Fibroblast of skin of left biceps (primary cell): ENCODE data around the gene OR10J5.
"Not testable (repeated sequence)": the region's sequence is repeated elsewhere in the genome, so short reads cannot be mapped to it uniquely, and the experiment has no call there.

Experiments
- DNase-seq, 2 experiments: peaks; one replicate each; pipeline ENCODE4 v3.0.0-alpha.2; 2013; ENCODE audit warnings: low read depth in 2 of 2

Gene OR10J5, protein sequence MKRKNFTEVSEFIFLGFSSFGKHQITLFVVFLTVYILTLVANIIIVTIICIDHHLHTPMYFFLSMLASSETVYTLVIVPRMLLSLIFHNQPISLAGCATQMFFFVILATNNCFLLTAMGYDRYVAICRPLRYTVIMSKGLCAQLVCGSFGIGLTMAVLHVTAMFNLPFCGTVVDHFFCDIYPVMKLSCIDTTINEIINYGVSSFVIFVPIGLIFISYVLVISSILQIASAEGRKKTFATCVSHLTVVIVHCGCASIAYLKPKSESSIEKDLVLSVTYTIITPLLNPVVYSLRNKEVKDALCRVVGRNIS

DNA sequence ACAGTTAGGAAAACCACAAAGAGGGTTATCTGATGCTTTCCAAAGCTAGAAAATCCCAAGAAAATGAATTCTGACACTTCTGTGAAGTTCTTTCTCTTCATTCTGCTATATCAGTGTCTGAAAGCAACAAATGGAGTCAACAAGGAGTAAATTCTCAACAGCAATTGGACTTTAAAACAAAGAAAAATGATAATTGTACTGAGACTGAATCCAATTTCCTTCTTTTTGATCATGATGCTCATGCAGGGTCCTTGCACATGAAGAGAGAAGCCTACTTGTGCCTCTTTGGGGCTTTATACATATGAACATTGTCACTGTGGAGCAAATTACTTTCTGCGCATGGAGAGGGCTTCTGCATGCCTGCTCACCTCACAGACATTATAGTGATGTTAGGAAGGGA lies at the start of gene OR10J5:
Gene OR10J5, minus strand, starts transcription at position 101 of the 400 bp plus-strand sequence. Its CDS starts 0 bp downstream, at position 101.
- DNase-seq, result no peak

DNA sequence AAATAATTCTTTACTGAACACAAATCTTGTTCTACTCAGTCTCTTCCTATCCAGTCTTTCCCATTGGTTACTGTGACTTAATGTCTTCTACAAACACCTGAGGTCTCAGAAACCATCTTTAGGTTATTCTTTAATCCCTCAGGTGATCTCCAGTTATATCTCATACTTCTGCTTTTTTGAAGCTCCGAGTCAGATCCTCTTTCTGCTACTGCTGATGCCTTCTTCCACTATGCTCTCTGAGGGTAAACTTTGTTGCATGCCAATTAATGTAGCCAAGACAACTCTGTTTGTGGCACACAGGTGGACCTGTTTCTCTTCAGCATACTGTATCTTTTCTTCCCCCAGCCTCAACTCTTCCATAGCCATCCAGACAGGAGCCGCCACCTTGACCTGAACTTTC lies 48.7 kb upstream of the OR10J5 start:
- DNase-seq, result no peak

DNA sequence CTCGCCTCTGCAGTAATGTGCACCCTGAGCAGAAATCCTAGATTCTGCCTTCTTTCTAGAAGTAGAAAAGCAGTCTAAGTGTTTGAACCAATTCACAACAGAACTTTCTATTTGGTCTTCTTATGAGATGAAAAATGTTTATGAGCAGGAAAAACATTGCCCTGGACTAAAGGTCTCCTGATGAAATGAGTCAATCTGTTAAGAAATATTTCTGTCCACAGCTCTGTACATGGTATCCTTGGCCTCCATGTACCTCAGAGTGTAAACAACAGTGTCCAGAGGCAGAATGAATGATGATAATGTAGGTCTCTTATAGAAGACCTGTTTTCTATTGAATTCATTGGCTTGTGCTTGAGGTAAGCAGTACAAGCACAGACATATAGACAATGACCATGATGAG lies 45.6 kb upstream of the OR10J5 start:
- no peak for DNase-seq

DNA sequence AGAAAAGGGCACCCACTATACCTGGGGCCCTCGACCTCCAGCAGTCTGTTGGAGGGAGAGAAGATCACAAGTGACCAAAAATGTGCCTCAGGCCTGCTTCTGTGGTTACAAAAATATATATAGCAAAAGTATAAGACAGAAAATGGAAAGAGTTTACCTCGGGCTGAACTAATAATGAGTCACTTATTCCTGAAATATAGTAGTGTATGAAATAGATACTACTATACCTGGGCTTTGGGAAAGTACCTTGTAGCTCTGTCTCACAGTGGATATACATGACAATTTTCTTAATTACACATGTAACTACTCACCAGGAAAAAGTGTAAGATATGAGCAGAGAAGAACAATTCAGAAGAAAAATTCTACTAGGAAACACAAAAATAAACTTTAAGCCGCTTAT lies 44.5 kb upstream of the OR10J5 start:
- no peak for DNase-seq

DNA sequence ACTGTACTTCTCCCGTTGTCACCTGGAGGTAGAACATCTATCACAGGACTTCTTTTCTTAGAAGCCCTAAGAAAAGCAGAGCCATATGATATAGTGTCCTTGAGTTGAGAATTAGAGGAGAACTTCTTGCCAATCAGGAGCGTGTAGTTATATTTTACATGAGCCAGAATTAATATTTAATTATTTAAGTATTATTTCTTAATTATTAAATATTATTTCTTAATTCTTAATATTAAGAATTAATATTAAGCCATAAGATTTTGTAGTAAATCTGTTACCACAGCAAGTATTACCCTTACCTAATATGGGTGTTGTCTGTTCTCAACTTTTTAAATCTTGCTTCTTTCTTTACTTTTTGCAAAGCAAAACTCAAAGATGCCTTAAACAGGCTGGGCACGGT lies 41.6 kb upstream of the OR10J5 start:
- DNase-seq, result no peak

DNA sequence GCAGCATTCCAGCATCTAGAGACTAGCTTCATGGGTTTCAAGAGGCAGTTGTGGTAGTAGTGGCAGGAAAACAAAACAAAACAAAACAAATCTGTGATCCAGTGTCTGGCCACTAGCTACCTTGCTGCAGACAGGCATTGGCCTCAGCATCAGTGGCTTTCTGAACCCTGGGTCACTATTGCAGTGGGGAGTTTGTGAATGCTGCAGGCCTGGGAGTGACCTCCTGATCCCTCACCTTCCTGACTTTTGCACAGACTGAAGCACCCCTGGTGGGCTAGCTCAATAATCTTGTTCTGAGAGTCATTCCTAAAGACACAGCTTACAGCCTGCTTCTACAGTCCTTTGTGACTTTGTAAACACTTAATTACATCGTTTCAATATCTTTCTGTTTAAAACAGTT lies 26.9 kb upstream of the OR10J5 start:
- no peak for DNase-seq

DNA sequence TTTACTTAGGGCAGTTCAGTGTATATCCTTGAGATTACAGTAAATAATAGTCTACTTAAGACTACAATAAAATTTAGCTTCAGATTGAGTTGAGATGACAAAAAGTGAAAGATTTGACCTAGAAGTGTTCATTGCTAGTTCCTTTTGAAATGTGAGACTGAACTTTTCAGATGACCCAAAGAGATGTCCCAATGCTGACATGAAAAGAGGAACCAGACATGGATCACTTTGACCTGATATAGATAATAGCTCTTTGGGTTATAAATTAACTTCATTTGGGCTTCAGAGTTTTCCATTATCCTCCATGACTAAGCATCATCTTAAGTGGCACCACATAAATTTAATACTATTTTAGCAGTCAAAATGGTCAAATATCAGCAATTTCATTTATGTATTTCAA lies 25.7 kb upstream of the OR10J5 start:
- DNase-seq, result no peak

DNA sequence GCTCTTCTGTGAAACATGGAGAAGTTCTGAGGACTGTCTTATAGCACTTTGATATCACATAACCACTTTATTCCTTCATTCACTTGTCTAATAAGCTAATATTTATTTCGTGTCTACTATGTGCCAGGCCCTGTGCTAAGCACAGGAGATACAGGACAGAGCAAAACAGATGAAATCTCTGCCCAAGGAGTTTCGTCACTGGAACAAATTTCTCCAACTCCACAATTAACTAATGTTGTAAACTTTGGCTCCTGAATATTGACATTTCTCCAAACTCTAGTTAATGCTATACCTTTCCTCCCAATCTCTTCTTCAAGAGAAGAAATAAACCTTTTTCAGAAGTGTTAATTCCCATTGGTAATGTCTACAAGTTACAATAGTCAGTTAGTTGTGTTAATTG lies 24.8 kb upstream of the OR10J5 start:
- no peak for DNase-seq

DNA sequence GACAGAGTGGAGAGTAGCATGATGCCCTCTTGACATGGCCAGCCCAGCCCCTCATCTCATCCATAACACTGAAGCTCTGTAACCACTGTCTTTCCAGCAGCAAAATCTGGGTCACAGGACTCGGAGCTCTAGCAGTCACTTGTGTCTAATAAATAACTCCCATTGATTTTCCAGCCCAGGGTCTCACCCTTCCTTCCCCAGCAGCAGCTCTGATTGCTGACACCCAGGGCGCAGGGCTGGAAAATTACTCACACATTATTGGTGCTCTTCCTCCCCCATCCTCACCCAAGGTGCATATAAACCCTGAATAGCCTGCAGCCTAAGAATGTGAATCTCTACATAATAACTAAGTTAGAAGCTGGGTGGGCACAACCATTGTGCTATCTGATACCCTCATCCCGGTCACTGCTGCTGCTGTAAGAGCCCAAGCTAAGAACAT lies 21.1 kb upstream of the OR10J5 start:
- DNase-seq, result no peak

DNA sequence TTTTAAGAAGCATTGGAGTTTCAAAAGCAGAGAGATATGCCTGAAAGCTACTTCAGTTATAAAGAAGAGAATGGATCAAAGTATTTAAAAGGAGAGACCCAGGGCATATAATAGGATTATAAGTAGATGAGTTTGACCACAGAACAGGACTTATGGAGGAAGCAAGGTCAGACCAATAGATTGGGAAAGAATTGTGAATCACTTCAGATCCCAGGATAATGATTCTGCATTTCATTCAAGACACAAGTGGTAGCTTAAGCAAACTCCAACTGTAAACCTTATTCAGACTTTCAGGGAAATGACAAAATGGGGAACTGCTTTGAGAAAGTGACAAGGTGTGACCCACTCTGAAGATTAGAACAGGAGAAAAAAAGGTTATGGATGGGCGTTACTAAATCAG lies 18.9 kb upstream of the OR10J5 start:
- no peak for DNase-seq

DNA sequence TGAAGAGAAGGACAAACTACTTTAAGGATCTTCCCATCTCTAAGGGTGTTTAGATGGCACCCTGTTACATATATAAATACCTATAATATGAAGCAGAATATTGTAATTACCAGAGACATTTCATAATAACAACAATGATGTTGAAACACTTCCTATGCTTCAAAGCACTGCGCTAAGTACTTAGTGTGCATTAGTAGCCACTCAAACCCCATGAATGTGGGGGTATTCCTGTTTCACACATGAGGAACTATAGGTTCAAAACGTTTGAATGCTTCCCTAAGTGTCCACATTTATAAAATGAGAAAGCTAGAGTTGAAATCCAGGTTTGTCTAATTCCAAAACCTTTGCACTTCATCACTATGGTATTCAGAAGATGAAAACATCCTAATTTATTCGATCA lies 18.5 kb upstream of the OR10J5 start:
- DNase-seq, result no peak

DNA sequence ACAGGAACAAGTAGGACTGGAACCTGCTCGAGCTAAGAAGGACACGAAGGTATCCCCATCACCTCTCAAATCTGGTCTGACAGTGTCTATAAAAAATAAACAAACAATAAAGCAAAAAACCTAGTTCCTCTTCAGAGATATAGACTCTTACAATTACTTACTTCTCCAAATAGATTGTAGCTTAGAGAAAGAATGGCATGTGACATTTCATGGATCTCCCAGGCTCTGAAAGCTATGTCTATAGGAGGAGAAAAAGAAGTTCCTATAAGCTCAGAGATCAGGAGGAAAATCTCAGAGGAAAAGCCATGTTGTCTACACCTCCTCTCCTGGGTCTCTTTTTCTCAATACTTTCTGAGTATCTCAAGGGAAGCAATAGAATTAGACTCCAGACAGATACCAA lies 12.3 kb upstream of the OR10J5 start:
- no peak for DNase-seq

DNA sequence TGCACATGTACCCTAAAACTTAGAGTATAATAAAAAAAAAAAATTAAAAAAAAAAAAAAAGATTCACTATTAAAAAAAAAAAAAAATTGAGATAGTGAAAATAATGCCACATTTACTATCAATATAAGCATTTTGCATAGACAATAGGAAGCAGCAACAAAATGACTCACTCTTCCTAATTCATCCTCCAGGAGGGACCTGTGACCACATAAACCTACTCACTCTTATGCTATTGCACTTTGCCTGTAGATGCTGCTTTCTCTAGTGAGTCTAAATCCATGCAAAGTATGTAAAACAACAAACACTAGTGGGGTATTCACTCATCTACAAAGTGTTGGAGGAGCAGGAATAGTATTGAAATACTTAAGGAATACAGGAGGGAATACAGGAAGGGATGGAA lies 2.9 kb downstream of the OR10J5 start:
- DNase-seq, result no peak

DNA sequence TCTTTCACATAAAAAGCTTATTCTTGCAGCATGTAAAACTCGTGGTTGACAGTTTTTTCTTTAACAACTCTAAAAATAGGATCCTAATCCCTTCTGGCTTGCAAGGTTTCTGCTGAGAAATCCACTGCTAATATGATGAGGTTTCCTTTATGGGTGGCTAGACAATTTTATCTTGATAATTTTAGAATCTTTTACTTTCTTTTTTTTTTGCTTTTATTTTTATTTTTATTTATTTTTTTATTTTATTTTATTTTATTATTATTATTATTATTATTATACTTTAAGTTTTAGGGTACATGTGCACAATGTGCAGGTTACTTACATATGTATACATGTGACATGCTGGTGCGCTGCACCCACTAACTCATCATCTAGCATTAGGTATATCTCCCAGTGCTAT lies 11.0 kb downstream of the OR10J5 start:
- DNase-seq, result not testable (repeated sequence)

DNA sequence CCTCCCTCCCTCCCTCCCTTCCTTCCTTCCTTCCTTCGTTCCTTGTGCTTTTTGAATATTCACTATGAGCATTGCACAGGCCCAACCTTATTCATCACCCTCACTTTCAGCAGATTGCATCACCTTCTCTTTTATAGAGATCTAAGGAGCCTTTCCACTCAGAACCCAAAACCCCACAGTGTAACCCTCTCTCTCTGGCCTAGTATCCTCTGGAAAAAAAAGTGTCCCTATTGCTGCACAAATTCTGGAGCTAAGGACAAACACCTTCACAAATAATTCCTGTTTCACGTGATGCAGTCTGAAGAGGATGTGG lies 25.6 kb downstream of the OR10J5 start:
- no peak for DNase-seq

DNA sequence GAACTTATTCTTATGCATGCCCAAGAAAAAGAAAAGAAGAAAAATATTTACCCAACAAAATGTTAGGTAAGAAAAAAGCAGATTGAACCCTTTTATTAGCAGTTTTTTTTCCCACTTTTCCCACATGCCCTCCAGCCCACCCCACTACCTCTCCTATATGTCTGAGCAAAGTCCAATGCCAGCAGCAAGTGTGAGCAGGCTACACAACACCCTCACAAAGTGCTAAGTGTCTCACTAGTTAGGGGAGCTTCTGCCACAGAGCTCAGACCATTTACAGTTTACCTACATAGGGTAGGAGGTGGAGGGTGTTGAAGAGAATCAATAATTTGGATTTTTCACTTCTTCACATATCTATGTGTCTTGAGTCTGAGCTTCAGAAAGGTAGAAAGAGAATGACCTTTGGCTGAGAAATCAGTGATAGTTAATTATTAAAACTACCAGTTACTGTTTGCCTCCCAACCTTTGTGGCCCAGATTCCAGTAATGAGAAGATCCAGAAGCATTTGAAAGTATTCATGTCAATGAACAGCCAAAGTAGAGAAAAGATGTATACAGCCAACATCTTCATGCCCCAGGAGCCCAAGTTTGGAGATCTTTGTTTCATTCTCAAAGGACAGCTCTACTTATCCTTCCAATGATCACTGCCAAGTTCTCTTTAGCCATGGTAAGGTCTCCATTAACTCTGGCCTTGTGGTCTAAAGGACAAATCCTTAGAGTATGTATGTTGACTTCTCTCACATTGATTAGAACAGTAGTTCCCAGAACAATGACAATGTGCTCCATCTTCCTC lies 26.2 kb downstream of the OR10J5 start:
- DNase-seq, result no peak

DNA sequence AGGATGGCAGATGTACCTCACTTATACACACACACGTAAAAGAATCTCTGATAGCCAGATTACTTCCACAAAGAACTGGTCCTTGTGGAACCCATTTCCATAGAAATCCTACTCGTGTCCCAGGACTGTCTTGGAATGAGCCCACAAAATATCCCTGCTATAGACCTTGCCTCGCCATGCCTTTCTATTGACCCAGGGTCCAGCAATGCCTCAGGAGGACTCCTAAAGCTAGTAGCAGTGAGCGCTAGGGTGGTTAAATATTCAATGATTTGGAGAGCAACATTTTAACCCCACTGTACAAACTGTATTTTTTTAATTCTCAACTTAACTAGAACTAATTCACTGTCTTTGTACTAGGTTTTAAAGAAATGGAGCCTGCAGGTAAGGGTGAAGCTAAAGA lies 26.9 kb downstream of the OR10J5 start:
- DNase-seq, result no peak

DNA sequence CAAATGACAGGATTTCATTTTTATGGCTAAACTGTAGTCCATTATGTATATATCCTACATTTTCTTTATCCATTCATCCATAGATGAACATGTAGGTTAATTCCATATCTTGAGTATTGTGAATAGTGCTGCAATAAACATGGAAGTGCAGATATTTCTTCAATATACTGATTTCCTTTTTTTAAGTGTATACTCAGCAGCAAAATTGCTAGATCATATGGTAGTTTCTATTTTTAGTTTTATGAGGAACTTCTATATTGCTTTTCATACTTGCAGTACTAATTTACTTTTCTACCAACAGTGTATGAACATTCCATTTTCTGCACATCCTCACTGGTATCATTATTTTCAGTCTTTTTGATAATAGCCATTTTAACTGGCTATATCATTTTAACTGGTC lies 30.1 kb downstream of the OR10J5 start:
- no peak for DNase-seq

DNA sequence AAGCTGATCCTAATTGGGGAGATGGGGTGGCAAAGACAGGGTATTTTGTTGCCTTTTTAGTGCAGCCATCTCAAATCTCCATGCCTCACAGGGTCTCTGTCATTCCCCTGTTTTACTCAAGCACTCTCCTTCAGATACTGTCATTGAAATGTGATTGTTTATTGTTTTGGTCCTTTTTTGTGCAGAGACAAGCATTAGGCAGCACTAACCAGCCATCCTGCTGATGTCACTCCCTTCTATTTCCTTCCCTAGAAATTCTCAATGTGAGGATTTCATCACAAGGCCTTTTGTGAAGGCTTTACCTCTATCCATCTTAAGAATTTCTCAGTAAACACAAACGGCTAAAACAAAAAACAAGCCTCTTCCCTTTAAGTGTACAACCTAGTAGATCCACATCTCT lies 34.7 kb downstream of the OR10J5 start:
- no peak for DNase-seq

DNA sequence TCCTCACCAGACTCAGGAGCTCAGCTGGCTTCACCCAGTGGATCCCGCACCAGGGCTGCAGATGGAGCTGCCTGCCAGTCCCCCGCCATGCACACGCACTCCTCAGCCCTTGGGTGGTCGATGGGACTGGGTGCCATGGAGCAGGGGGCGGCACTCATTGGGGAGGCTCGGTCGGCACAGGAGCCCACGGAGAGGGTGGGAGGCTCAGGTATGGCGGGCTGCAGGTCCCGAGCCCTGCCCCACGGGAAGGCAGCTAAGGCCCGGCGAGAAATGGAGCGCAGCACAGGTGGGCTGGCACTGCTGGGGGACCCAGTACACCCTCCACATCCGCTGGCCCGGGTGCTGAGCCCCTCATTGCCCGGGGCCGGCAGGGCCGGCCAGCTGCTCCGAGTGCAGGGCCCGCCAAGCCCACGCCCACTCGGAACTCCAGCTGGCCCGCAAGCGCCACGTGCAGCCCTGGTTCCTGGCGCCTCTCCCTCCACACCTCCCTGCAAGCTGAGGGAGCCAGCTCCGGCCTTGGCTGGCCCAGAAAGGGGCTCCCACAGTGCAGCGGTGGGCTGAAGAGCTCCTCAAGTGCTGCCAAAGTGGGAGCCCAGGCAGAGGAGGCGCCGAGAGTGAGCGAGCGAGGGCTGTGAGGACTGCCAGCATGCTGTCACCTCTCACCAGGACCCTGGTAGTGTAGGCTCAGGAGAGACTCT lies 41.1 kb downstream of the OR10J5 start:
- not testable (repeated sequence) for DNase-seq

DNA sequence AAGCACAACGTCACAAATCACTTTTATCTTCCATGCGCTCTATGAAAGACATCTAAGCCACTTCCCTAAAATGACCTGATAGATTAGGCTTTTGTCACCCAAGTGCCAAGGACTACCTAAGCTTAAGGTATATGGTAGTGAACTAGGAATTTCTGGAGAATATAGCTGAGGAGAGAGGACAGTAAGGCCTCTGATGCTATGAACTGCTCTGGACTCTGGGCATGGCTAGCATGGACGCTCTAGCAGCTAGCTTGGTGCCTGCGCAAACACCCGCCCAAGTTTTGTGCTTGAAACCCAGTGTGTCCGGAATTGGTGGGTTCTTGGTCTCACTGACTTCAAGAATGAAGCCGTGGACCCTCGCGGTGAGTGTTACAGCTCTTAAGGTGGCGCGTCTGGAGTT lies 42.5 kb downstream of the OR10J5 start:
- no peak for DNase-seq

DNA sequence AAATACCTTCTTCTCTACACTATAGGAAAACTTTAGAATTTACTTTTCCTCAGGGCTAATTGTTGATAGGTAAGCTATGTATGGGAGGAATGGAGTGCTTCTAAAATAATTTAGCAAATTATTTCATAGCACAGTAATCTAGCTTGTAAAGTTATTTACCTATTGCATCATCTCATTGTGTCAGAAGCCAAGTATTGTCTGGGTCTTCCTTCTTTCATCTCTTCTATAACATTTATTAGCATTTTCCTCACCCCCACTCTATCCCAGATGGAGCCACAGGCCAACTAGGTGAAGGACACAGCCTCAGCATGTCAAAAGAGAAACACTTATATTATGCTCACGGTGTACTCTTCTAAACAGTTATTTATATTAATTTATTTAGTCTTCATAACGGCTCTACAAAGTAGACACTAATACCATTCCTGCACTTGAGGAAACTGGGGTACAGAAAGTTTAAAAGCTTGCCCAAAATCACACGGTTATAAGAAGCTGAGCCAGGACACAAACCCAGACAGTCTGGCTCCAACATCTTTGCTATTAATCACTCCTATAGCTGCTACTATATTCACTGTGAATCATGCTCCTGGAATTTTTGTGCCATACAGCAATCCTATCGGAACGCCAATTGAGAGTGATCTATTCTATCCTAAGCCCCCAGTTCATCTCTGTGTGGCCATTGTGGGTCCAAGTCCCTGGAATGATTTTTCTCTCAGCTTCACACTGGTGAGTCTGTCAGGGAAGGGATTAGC lies 43.1 kb downstream of the OR10J5 start:
- DNase-seq, result peak in 1 of 2 experiments; percentile 1
